Esophagus squamous epithelium (tissue), 4 donors: Measurements from ENCODE around the gene AADACL3.

Source experiments
- CTCF ChIP-seq, 6 experiments: fragments of 450-650 bp in 4 of 6; fragments of 200-600 bp in 2 of 6; sonication (generic) in 2 of 6; IDR thresholded peaks; one replicate each; pipeline ENCODE4 v1.5.1; 2016 to 2019; ENCODE audit warnings: antibody characterized with exemption in 6 of 6, mild to moderate bottlenecking in 4 of 6, moderate library complexity in 4 of 6
- POLR2A ChIP-seq, 4 donors: fragments of 450-650 bp; IDR thresholded peaks; one replicate each; pipeline ENCODE4 v1.6.1; 2017; ENCODE audit warnings: antibody characterized with exemption in 4 of 4, mild to moderate bottlenecking in 4 of 4, moderate library complexity in 3 of 4

- TF ChIP-seq POLR2A (IDR thresholded peaks at IDR 0.05): no peak
- no peak for TF ChIP-seq CTCF (IDR thresholded peaks at IDR 0.05)
Observed at GRCh38 chr1:12764016-12764415, 48.1 kb downstream of the AADACL3 start.
